Right lobe of liver (tissue), 5 donors: Measurements from ENCODE around the gene FCGBP. TPM values are rescaled to one million over a fixed set of nuclear protein-coding genes. Genes with fewer than 3 reads are reported as not detected.

Experiments used
- total RNA-seq, 6 experiments: library from RNA; depleted of rRNA in 2 of 6; stranded (reverse); fragments of >200 nt in 2 of 6; fragmentation: NEBNext Ultra II Directional in 3 of 6; extraction: Animal tissue kit (Norgen Biotek cat#: 25700) in 3 of 6; gene quantifications; one replicate each; pipeline versions ENCODE4 v1.1.0 to v1.2.4, GENCODE V29; 2016 to 2023
- donor health status: DM: no; HTN: no; CAD: no.
- donor health status: DM: no; HTN: no; CAD: no.
- donor health status: DM: no; HTN: yes; CAD: no.
- donor health status: DM: no; HTN: yes; CAD: no.

The FCGBP gene
- total RNA-seq, 6 experiments from 2014 or later: 3.8 to 31.6 (median 3.9) TPM

Other genes with a start within 250 kb of the FCGBP start
- not detected for gene LGALS14, start 230.2 kb downstream of the FCGBP start, total RNA-seq
- not detected for gene CLC, start 196.6 kb downstream of the FCGBP start, total RNA-seq
- gene LEUTX, start 155.8 kb downstream of the FCGBP start, total RNA-seq: not detected
- gene DYRK1B, start 100.5 kb downstream of the FCGBP start, total RNA-seq: 1 to 10 TPM; 2.5 to 6.3 (median 4.4) TPM
- gene FBL, start 88.3 kb downstream of the FCGBP start, total RNA-seq: 10 to 100 TPM; 46.1 to 76.2 (median 51.4) TPM
- gene PSMC4, start 36.5 kb upstream of the FCGBP start, total RNA-seq: 100 to 1,000 TPM in 1 of 6 experiments, 10 to 100 TPM in 5; 40.0 to 106 (median 52.5) TPM
- gene ZNF546, start 62.4 kb upstream of the FCGBP start, total RNA-seq: 1 to 10 TPM; 1.5 to 5.4 (median 3.5) TPM
- 1 to 10 TPM; 3.2 to 9.6 (median 5.8) TPM for gene ZNF780B, start 121.6 kb upstream of the FCGBP start, total RNA-seq
- gene ZNF780A, start 156.3 kb upstream of the FCGBP start, total RNA-seq: 10 to 100 TPM in 4 of 6 experiments, 1 to 10 TPM in 2; 8.4 to 11.1 (median 10.2) TPM